GM18858 (cell line): ENCODE data around the gene REV3L.
A peak's percentile ranks its signal among the peaks of the same experiment; 100 is the strongest.
"Not testable (repeated sequence)": the region's sequence is repeated elsewhere in the genome, so short reads cannot be mapped to it uniquely, and the experiment has no call there.

ENCODE experiments used
- ATAC-seq: cut with Tn5 transposase; IDR thresholded peaks from one replicate; pipeline ENCODE4 v1.9.1; 2021; ENCODE audit not compliant: unreplicated experiment

Gene REV3L

GRCh38 chr6:111379831-111380230, 103.2 kb downstream of the REV3L start:
- no peak for ATAC-seq

GRCh38 chr6:111379302-111379701, 103.7 kb downstream of the REV3L start:
- no peak for ATAC-seq

GRCh38 chr6:111377558-111378120, 105.4 kb downstream of the REV3L start:
- no peak for ATAC-seq

- ATAC-seq: no peak
Measured at GRCh38 chr6:111367393-111368088, 115.5 kb downstream of the REV3L start.

DNA sequence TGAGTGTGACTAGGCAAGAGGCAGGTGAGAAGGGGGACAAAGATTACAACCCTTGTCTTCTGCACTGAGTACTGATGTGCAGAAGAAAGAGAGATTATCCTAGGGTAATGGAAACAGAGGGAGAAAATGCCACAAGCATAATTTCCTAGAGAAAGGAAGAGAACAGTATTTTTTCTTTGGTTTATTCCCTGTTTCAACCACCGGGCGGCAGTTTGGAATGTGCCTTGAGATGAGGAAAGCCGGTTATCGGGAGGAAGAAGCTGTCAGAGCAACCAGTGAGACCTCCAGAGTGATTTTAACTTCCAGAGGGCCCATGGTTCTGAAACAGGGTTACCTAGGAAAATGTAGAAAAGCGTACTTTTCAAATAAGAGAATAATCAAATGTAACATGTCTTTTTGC, 121.4 kb downstream of the REV3L start:
- no peak for ATAC-seq

DNA sequence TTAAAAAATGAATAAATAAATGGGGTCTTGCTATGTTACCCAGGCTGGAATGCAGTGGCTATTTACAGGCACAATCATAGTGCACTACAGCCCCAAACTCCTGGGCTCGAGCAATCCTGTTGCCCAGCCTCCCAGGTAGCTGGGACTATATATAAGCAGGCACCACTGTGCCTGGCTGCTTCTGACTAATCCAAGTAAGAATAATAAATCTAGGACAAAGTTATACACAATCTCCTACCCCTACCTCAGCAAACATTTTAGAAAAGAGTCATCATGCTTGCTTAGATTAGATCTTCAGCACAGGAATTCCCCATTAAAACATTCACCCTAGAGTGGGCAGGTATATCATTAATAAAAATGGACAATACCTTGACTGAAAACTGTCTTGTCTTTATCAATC, 124.6 kb downstream of the REV3L start:
- no peak for ATAC-seq

DNA sequence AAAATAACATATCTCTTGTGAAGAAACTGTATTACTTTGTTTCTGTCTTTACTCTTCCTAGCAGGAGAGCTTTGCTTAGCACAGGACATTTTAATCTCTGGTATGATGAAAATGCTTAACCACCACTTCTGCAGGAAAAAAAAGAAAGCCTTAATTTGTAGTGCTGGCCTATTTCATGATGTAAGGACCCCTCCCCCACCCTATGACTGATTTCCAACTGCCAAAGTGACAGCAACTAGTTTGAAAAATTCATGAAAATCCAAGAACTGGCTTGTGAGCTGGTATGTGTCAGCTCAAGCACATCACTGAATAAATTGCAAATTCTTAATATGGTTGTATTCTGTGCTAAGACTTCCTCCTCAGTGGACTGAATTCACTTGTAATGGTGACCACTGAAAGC, 125.3 kb downstream of the REV3L start:
- ATAC-seq: no peak

GRCh38 chr6:111356551-111356950, 126.5 kb downstream of the REV3L start:
- ATAC-seq: no peak

DNA sequence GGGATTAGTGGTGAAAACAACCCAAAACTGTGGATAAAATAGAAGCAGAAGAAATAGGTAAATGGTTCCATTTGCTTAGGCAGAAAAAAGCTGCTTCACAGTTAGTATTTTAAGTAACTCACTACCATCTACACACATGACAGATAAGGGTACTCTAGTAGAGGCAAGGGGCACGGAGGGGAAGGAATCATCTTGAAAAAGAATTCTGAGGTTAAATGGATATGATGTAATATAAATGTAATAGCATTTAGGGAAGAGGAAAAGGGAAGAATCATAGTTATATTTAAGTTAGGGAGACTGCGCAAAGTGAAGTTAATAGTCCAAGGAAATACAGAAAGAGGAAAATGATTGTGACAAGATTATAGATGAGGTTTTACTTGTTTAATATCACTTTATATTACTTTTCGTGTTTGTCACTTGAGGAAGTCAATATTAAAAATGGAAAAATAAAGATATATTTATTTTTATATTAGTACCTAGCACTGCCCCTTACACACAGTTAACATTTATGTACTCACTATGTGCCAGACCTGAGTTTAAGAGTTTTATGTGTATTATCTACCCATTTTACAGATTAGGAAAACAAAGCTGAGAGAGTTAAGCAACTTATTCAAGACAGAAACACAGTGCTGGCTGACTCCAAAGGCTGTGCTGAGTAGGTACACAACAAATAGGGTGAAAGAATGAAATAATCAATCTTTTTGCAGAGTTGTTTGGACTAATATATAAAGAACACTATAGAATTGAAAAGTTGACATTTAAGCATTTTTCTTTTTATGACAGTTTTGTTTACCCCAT, 128.1 kb downstream of the REV3L start:
- ATAC-seq: no peak

- no peak for ATAC-seq
Measured at GRCh38 chr6:111353912-111354462, 129.0 kb downstream of the REV3L start.

DNA sequence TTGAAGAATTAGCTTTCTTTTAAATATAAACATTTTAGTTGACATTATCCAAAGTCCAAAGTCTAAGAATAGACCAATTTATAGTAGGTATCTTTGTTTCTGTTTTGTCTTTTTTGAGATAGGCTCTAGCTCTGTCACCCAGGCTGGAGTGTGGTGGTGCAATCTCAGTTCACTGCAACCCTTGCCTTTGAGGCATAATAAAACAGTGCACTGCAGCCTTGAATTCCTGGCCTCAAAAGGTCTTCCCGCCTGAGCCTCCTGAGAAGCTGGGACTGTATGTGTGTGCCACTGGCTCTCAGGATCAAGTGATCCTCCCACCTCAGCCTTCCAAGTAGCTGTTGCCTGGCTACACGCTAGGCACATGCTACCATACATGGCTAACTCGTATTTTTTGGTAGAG, 135.4 kb downstream of the REV3L start:
- ATAC-seq: no peak

DNA sequence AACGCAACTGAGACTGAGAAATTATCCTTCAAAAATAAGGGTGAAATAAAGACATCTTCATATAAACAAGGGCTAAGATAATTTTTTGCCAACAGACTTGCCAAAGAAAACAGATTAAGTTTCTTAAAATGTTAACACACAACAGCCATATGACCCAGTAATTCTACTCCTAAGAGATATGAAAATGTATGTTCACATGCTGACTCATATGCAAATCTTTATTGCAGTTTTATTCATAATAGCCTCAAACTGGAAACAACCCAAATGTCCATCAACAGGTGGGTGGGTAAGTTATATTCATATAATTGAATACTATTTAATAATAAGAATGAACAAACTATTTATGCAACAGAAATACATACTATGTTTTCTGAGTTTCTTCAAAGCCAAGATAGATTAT, 140.1 kb downstream of the REV3L start:
- no peak for ATAC-seq

DNA sequence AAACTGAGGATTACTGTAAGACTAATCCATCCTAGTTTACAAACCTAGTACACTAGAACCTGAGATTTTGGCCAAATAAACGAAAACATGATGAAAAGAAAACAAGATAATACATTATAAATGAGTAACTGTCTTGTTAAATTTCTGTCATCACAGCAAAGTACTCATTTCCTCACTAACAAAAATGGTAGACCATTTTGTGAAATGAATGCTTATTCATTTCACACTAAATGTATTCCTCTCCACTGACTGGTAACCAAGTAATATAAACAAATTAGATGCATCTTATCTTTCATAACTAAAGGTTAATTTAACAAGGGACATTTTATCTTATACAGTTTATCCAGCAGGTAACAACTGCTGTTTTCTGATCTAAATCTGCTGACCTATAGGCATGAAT, 143.7 kb downstream of the REV3L start:
- ATAC-seq: peak; percentile 20

DNA sequence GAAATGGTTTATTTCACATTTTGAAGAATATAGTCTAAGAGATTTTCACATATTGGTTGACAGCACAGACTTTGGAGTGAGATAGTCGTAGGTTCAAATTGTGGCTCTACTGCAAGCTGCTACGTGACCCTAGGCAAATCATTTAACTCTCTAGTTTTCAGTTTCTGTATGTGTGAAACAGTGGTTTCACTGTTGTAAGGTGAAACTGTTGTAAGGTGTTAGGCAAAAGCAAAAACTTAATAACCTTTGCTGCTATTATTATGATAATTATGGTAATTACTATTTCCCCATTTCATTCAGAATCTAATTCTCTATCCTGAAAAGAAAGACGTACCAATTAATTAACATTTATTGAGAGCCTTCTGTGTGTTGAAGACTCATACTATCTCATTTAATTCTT, 144.2 kb downstream of the REV3L start:
- ATAC-seq: peak; percentile 98

DNA sequence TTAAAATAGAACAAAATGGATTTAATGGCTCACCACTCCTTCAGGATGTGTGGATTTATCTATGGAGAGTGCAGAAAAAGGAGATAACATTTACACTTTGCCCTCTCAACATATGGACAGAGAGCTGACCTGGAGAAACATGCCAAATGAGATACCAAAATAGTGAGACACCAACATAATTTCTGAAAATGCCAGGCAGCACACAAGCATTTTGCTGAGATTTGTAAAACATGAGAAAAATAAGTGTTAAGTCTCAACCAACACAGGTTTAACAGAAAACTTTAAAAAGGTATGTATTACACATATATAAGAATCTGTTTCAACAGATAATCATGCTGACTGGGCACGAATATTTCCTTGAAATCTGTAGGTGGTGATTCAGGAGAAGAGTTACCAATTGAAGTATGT, 145.2 kb downstream of the REV3L start:
- no peak for ATAC-seq

DNA sequence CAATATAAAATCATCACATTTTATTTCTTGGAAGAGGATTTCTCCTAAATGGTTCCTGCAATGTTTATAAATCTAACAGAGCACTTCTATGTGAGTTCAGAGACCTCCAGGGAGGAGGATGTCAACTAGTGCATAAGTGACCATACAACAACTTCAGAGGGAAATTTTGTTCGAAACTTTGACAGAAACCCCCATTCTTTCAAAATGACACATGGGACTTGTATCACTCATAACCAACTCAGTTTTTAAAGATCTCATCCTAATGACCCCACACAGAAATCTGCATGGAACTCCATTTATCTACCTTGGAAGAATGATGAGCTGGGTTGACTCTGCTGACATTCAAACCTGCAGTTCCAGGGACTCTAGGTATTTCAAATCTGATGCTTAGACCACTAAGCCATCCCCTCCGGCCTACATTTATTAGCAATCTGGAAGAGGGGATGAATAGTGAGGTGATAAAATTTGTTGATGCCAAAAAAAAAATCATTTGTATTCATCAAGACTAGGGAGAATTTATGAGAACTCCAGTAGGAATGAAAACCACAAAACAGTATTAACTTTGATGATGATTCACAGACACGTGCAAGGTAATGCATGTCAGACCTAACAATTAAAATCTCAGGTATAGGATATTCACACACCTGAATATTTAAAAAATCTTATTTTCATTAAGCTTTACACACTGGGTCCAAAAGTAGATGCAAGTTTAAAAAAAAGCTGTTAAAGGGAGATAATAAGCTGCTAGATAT, 153.0 kb downstream of the REV3L start:
- peak; percentile 77 for ATAC-seq

GRCh38 chr6:111326563-111326962, 156.5 kb downstream of the REV3L start:
- no peak for ATAC-seq

- no peak for ATAC-seq
Measured at GRCh38 chr6:111322145-111322544, 160.9 kb downstream of the REV3L start.

DNA sequence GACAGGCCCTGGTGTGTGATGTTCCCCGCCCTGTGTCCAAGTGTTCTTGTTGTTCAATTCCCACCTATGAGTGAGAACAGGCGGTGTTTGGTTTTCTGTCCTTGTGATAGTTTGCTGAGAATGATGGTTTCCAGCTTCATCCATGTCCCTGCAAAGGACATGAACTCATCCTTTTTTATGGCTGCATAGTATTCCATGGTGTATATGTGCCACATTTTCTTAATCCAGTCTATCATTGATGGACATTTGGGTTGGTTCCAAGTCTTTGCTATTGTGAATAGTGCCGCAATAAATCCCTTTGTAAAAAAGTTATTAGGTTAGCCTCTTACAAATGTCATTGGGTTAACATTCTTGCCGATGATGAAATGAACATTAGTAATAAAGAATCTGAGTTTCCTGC, 175.1 kb downstream of the REV3L start:
- ATAC-seq: not testable (repeated sequence)

- no peak for ATAC-seq
Measured at GRCh38 chr6:111307275-111307858, 175.7 kb downstream of the REV3L start.
